ENCODE results near the gene STK32B. TPM values are rescaled to one million over a fixed set of nuclear protein-coding genes. Genes with fewer than 3 reads are reported as not detected.

STK32B gene
- total and polyA plus RNA-seq, 2 of the 8 experiments (the other 6 are each of a cell fraction or from before 2014, with no cell fraction given), result 2.3 to 2.5 TPM

GRCh38 chr4:5497489-5497888 is 446.2 kb downstream of the STK32B start:
- 82% methylated on average over 2 of the region's 2 CpGs; no CpG with 5 or more reads in 1 of the 2 experiments for WGBS, 2 experiments (ENCODE audit: extremely low coverage in 1 of 2, insufficient coverage in 1 of 2, insufficient read length in 1 of 2, insufficient replicate concordance in 2 of 2, low coverage in 1 of 2, low lambda C conversion rate in 2 of 2, missing lambda C conversion rate in 1 of 2)
- no peak for DNase-seq (ENCODE audit: low read depth in 1 of 2, low spot score in 2 of 2)
- H3K56ac ChIP-seq (replicated peaks; ENCODE audit: insufficient read length, low read depth, low read length), result no peak overlapping the region
- H3K79me1 ChIP-seq (ENCODE audit: low read depth, low read length), result no peaks in the 10 kb centered on the region
- H3K9me3 ChIP-seq (ENCODE audit: insufficient read depth in 2 of 2, low read depth in 1 of 2, low read length in 1 of 2), result no peaks in the 10 kb centered on the region
- H2BK20ac ChIP-seq (ENCODE audit: low read length), result no peak overlapping the region
- no peaks in the 10 kb centered on the region for H3K27me3 ChIP-seq (replicated peaks in 1 of 4; ENCODE audit: control insufficient read depth in 3 of 4, extremely low read depth in 1 of 4, insufficient read depth in 3 of 4, low read length in 3 of 4)
- no peak overlapping the region for H3K9ac ChIP-seq (replicated peaks in 1 of 4; ENCODE audit: extremely low read depth in 1 of 4, low read depth in 3 of 4, low read length in 3 of 4)
- CTCF ChIA-PET (ENCODE audit: partially characterized antibody), result interaction anchor here (1.2 kb wide), 1 partner anchor 485 kb away, joined by 3 read pairs; no protein-coding TSS in a partner anchor
- H4K8ac ChIP-seq (ENCODE audit: extremely low read depth, insufficient read depth, low read length), result no peak overlapping the region
- H3K18ac ChIP-seq (ENCODE audit: extremely low read depth, low read length), result no peak overlapping the region
- H2AFZ ChIP-seq (ENCODE audit: low read length), result no peak overlapping the region
- H3K79me2 ChIP-seq (ENCODE audit: control insufficient read depth in 1 of 2, insufficient read depth in 2 of 2, low read length in 2 of 2), result no peaks in the 10 kb centered on the region
- no peaks in the 10 kb centered on the region for H3K36me3 ChIP-seq (ENCODE audit: control insufficient read depth in 2 of 4, insufficient read depth in 4 of 4, low read length in 3 of 4)
- H2BK5ac ChIP-seq (ENCODE audit: low read depth, low read length), result no peak overlapping the region
- no peaks in the 10 kb centered on the region for H4K20me1 ChIP-seq (replicated peaks in 1 of 2; ENCODE audit: control insufficient read depth in 1 of 2, insufficient read depth in 2 of 2, low read length in 2 of 2)
- no peak overlapping the region for H3K23ac ChIP-seq (ENCODE audit: insufficient read length)
- no peak overlapping the region for H2BK15ac ChIP-seq (ENCODE audit: low read length)
- no peak overlapping the region for H2BK12ac ChIP-seq (ENCODE audit: low read depth, low read length)
- H2AK5ac ChIP-seq (ENCODE audit: low read depth, low read length), result no peak overlapping the region
- no peak overlapping the region for H3K27ac ChIP-seq (ENCODE audit: low read depth, low read length)
- H4K91ac ChIP-seq (replicated peaks; ENCODE audit: insufficient read length, low read length), result no peak overlapping the region
- FAIRE-seq, result no peak
- no peak overlapping the region for H3K4me3 ChIP-seq (ENCODE audit: extremely low read depth in 1 of 4, insufficient read depth in 2 of 4, low read depth in 3 of 4, low read length in 4 of 4)
- no peak overlapping the region for H3K14ac ChIP-seq (ENCODE audit: insufficient read length)
- POLR2A ChIA-PET (ENCODE audit: partially characterized antibody), result interaction anchor here (0.7 kb wide), 1 partner anchor 512 kb away, joined by 3 read pairs; no protein-coding TSS in a partner anchor
- H3K4ac ChIP-seq (replicated peaks; ENCODE audit: insufficient read length, low read depth, low read length), result no peak overlapping the region
- H2BK120ac ChIP-seq (replicated peaks; ENCODE audit: low read depth, low read length), result no peak overlapping the region
- H3K4me1 ChIP-seq (replicated peaks in 1 of 4; ENCODE audit: control insufficient read depth in 3 of 4, insufficient read depth in 4 of 4, low read length in 3 of 4), result no peaks in the 10 kb centered on the region
- H3K23me2 ChIP-seq (ENCODE audit: low read depth, low read length), result no peaks in the 10 kb centered on the region
- H3K4me2 ChIP-seq (ENCODE audit: insufficient read depth in 1 of 2, low read depth in 2 of 2, low read length in 2 of 2), result no peak overlapping the region
- H4K5ac ChIP-seq (ENCODE audit: insufficient read length, low read depth, low read length), result no peak overlapping the region
- TF ChIP-seq KDM1A (IDR thresholded peaks at IDR 0.05; ENCODE audit: borderline replicate concordance, low read length), result no peak
- no peak for TF ChIP-seq ATF2 (IDR thresholded peaks at IDR 0.05; ENCODE audit: low read length)
- TF ChIP-seq USF2 (IDR thresholded peaks at IDR 0.05; ENCODE audit: low read length), result no peak
- no peak for TF ChIP-seq ASH2L (IDR thresholded peaks at IDR 0.05; ENCODE audit: low read length)
- no peak for TF ChIP-seq CBX5 (IDR thresholded peaks at IDR 0.05; ENCODE audit: low read depth, low read length)
- no peak for TF ChIP-seq JUND (IDR thresholded peaks at IDR 0.05; ENCODE audit: low read length)
- TF ChIP-seq CREB1 (IDR thresholded peaks at IDR 0.05), result no peak
- no peak for TF ChIP-seq RFX5 (IDR thresholded peaks at IDR 0.05; ENCODE audit: borderline replicate concordance, low read depth, low read length)
- no peak for TF ChIP-seq CTCF (IDR thresholded peaks at IDR 0.05; ENCODE audit: control extremely low read depth in 1 of 3, insufficient read depth in 1 of 3, low read depth in 1 of 3, low read length in 3 of 3)

Data from H1 (cell line).